Natural killer cell (primary cell): ENCODE measurements around the gene NXPH4. TPM values are rescaled to one million over a fixed set of nuclear protein-coding genes. Genes with fewer than 3 reads are reported as not detected.

Source experiments
- ATAC-seq, 3 donors: fragments of 150-1000 bp in 2 of 3; fragments of 200-7000 bp in 1 of 3; cut with Tn5 transposase; 1 replicate in 1 of 3; 2 replicates in 2 of 3; pipeline ENCODE4 v1.10.0; 2021; ENCODE audit warnings: mild to moderate bottlenecking in 2 of 3, moderate library complexity in 2 of 3
- DNase-seq, 2 donors: peaks; one replicate each; pipeline versions ENCODE4 v3.0.0 to v3.0.0-alpha.2; 2013 to 2021; ENCODE audit warnings: mixed read lengths in 1 of 2
- H3K27ac ChIP-seq: one replicate; pipeline ENCODE4 v1.5.1; 2013; ENCODE audit warnings: mild to moderate bottlenecking, low read length
- H3K27me3 ChIP-seq: one replicate; pipeline ENCODE4 v1.6.1; 2013; ENCODE audit warnings: low read length; ENCODE audit not compliant: control insufficient read depth, insufficient read depth
- H3K36me3 ChIP-seq: one replicate; pipeline ENCODE4 v1.6.1; 2013; ENCODE audit warnings: low read length; ENCODE audit not compliant: control insufficient read depth, insufficient read depth
- H3K4me1 ChIP-seq: one replicate; pipeline ENCODE4 v1.6.1; 2013; ENCODE audit warnings: low read length; ENCODE audit not compliant: control insufficient read depth, insufficient read depth
- H3K4me3 ChIP-seq: one replicate; pipeline ENCODE4 v1.5.1; 2013; ENCODE audit warnings: low read length
- H3K9me3 ChIP-seq: one replicate; pipeline ENCODE4 v1.6.1; 2013; ENCODE audit warnings: low read length; ENCODE audit not compliant: control insufficient read depth, insufficient read depth
- H3K27ac Mint-ChIP-seq, 2 donors: one replicate each; pipeline ENCODE4 v1.8.0; 2022; ENCODE audit warnings: mild to moderate bottlenecking in 2 of 2, mixed read lengths in 2 of 2, moderate library complexity in 1 of 2
- H3K27me3 Mint-ChIP-seq, 2 donors: one replicate each; pipeline ENCODE4 v1.8.0; 2022; ENCODE audit warnings: low read depth in 2 of 2, mixed read lengths in 2 of 2
- H3K36me3 Mint-ChIP-seq: one replicate; pipeline ENCODE4 v1.8.0; 2022; ENCODE audit warnings: mixed read lengths
- H3K4me1 Mint-ChIP-seq, 2 donors: one replicate each; pipeline ENCODE4 v1.8.0; 2022; ENCODE audit warnings: mixed read lengths in 2 of 2
- H3K4me3 Mint-ChIP-seq: one replicate; pipeline ENCODE4 v1.8.0; 2022; ENCODE audit warnings: mild to moderate bottlenecking, moderate library complexity, mixed read lengths
- H3K9me3 Mint-ChIP-seq, 2 donors: one replicate each; pipeline ENCODE4 v1.8.0; 2022; ENCODE audit warnings: mixed read lengths in 2 of 2
- CTCF ChIP-seq: fragments of 200-600 bp; IDR thresholded peaks from one replicate; pipeline ENCODE4 v1.8.0; 2022; ENCODE audit warnings: antibody characterized with exemption
- WGBS: methylation state at CpG from one replicate; pipeline ENCODE4 v1.1.7; 2013; ENCODE audit warnings: missing lambda C conversion rate; ENCODE audit not compliant: insufficient coverage; 5-methylcytosine and 5-hydroxymethylcytosine counted together
- intact Hi-C: fragments of 100-400 bp; cut with micrococcal nuclease; formaldehyde crosslinking; loops from one replicate; pipeline ENCODE4 v1.14.2; 2022
- total RNA-seq, 4 donors: library from RNA; stranded (reverse); fragments of 120-200 nt in 1 of 4; gene quantifications; one replicate each; pipeline versions ENCODE4 v1.2.3 to v1.2.4, GENCODE V29; 2013 to 2022

NXPH4 gene
- total RNA-seq, 3 donors from 2014 or later (not counting 1 experiment from before 2014, with no cell fraction given), result 0.82 TPM; not detected in 2

GRCh38 chr12:57210461-57210860 is 6.1 kb upstream of the NXPH4 start:
- no peaks in the 10 kb centered on the region for H3K9me3 Mint-ChIP-seq
- intact Hi-C loops, result no loop called here
- H3K27ac Mint-ChIP-seq, result no peak overlapping the region
- no peak overlapping the region for H3K4me3 Mint-ChIP-seq
- peaks cover 27% of the 10 kb centered on the region for H3K4me1 ChIP-seq
- peaks cover 23 to 25% of the 10 kb centered on the region in 2 donors for H3K27me3 Mint-ChIP-seq
- peaks cover 16 to 23% of the 10 kb centered on the region in 2 donors for H3K4me1 Mint-ChIP-seq
- WGBS, result 85% methylated on average over 15 of the region's 15 CpGs
- DNase-seq (no peak), ATAC-seq (no peak)
- no peaks in the 10 kb centered on the region for H3K36me3 ChIP-seq
- no peak overlapping the region for H3K4me3 ChIP-seq
- H3K9me3 ChIP-seq, result no peaks in the 10 kb centered on the region
- H3K36me3 Mint-ChIP-seq, result no peaks in the 10 kb centered on the region
- H3K27ac ChIP-seq, result no peak overlapping the region
- no peak for TF ChIP-seq CTCF
- H3K27me3 ChIP-seq, result peaks cover 25% of the 10 kb centered on the region

GRCh38 chr12:57210926-57211692 is 5.5 kb upstream of the NXPH4 start:
- H3K9me3 ChIP-seq, result no peaks in the 10 kb centered on the region
- Mint-ChIP-seq H3K36me3 (no peaks in the 10 kb centered on the region), H3K4me3 (no peak overlapping the region), H3K27ac (no peak overlapping the region), H3K27me3 (peaks cover 29 to 31% of the 10 kb centered on the region in 2 donors), H3K9me3 (no peaks in the 10 kb centered on the region), H3K4me1 (peaks cover 23 to 30% of the 10 kb centered on the region in 2 donors)
- peaks cover 31% of the 10 kb centered on the region for H3K27me3 ChIP-seq
- H3K36me3 ChIP-seq, result no peaks in the 10 kb centered on the region
- no peak overlapping the region for H3K4me3 ChIP-seq
- intact Hi-C loops, result no loop called here
- H3K4me1 ChIP-seq, result peaks cover 33% of the 10 kb centered on the region
- 85% methylated on average over 16 of the region's 16 CpGs for WGBS
- no peak for TF ChIP-seq CTCF
- no peak overlapping the region for H3K27ac ChIP-seq
- DNase-seq (no peak), ATAC-seq (no peak)

- ATAC-seq (no peak), DNase-seq (no peak)
- Histone ChIP-seq H3K4me3 (no peak overlapping the region), H3K36me3 (no peaks in the 10 kb centered on the region), H3K27me3 (peaks cover 32% of the 10 kb centered on the region), H3K4me1 (peaks cover 40% of the 10 kb centered on the region), H3K27ac (no peak overlapping the region), H3K9me3 (no peaks in the 10 kb centered on the region)
- WGBS, result 92% methylated on average over 25 of the region's 27 CpGs
- H3K36me3 Mint-ChIP-seq, result no peaks in the 10 kb centered on the region
- intact Hi-C loops, result no loop called here
- TF ChIP-seq CTCF, result no peak
- peaks cover 26 to 33% of the 10 kb centered on the region in 2 donors for H3K4me1 Mint-ChIP-seq
- peaks cover 31 to 32% of the 10 kb centered on the region in 2 donors for H3K27me3 Mint-ChIP-seq
- no peaks in the 10 kb centered on the region for H3K9me3 Mint-ChIP-seq
- no peak overlapping the region for H3K4me3 Mint-ChIP-seq
- H3K27ac Mint-ChIP-seq, result no peak overlapping the region
Observed at GRCh38 chr12:57211791-57212700, 4.5 kb upstream of the NXPH4 start.
